Lung (tissue), 12 donors: ENCODE measurements around the gene DDX56. TPM values are rescaled to one million over a fixed set of nuclear protein-coding genes. Genes with fewer than 3 reads are reported as not detected.
A peak's percentile ranks its signal among the peaks of the same experiment; 100 is the strongest.

Experiments
- ATAC-seq: fragments of 200-7000 bp; cut with Tn5 transposase; one replicate; pipeline ENCODE4 v1.9.1; 2020; ENCODE audit warnings: moderate number of reproducible peaks; ENCODE audit not compliant: insufficient read depth, low FRiP score
- DNase-seq, 3 donors: peaks; one replicate each; pipeline ENCODE4 v3.0.0-alpha.2; 2013 to 2017
- H3K27ac ChIP-seq, 2 donors: one replicate each; pipeline ENCODE4 v1.5.1; 2013; ENCODE audit warnings: mild to moderate bottlenecking in 2 of 2, moderate library complexity in 2 of 2, control low read depth in 1 of 2, inconsistent platforms in 1 of 2, low read depth in 1 of 2, low read length in 1 of 2
- H3K27me3 ChIP-seq, 3 donors: one replicate each; pipeline ENCODE4 v1.5.1; 2013; ENCODE audit warnings: low read length in 2 of 3; ENCODE audit not compliant: control insufficient read depth in 3 of 3, insufficient read depth in 3 of 3
- H3K36me3 ChIP-seq, 4 donors: one replicate each; pipeline ENCODE4 v1.5.1; 2013; ENCODE audit warnings: low read length in 4 of 4, mild to moderate bottlenecking in 1 of 4, moderate library complexity in 1 of 4; ENCODE audit not compliant: control insufficient read depth in 4 of 4, insufficient read depth in 4 of 4
- H3K4me1 ChIP-seq, 5 donors: one replicate each; pipeline ENCODE4 v1.5.1; 2013; ENCODE audit warnings: low read length in 5 of 5, mild to moderate bottlenecking in 2 of 5, moderate library complexity in 1 of 5; ENCODE audit not compliant: control insufficient read depth in 5 of 5, insufficient read depth in 5 of 5
- H3K4me3 ChIP-seq: one replicate; pipeline ENCODE4 v1.5.1; 2013; ENCODE audit warnings: mild to moderate bottlenecking, control low read depth, moderate library complexity
- H3K9ac ChIP-seq, 2 donors: one replicate each; pipeline ENCODE4 v1.5.1; 2013; ENCODE audit warnings: low read length in 2 of 2, control low read depth in 1 of 2; ENCODE audit not compliant: insufficient read depth in 1 of 2
- H3K9me3 ChIP-seq, 4 donors: one replicate each; pipeline ENCODE4 v1.5.1; 2013; ENCODE audit warnings: low read length in 3 of 4, mild to moderate bottlenecking in 1 of 4, moderate library complexity in 1 of 4; ENCODE audit not compliant: control insufficient read depth in 4 of 4, insufficient read depth in 3 of 4
- CTCF ChIP-seq: IDR thresholded peaks from 2 replicates; pipeline ENCODE4 v1.5.1; 2012; ENCODE audit warnings: mild to moderate bottlenecking; ENCODE audit errors: control extremely low read depth, extremely low read depth
- WGBS, 2 donors: extraction: QIAGEN DNeasy Blood & Tissue Kit; methylation state at CpG; one replicate each; pipeline ENCODE4 v1.1.7; 2013; 5-methylcytosine and 5-hydroxymethylcytosine counted together
- polyA plus RNA-seq, 2 donors: library from polyadenylated mRNA; stranded (reverse); fragments of 200-250 nt; gene quantifications; one replicate each; pipeline ENCODE4 v1.2.1, GENCODE V29; 2013
- total RNA-seq, 2 donors: library from RNA; depleted of rRNA in 1 of 2; stranded (reverse); fragments of >200 nt in 1 of 2; gene quantifications; one replicate each; pipeline ENCODE4 v1.2.1, GENCODE V29; 2014 to 2021
- donor health status: control.
- donor health status: control.
- donor health status: Bipolar disorder and iron deficiency.
- donor health status: healthy.
- donor health status: DM: yes; HTN: yes; CAD: no.

The DDX56 gene
- total and polyA plus RNA-seq, 4 donors, result 45.9 to 67.5 (median 58.2) TPM

GRCh38 chr7:44617225-44617890, 43.6 kb upstream of the DDX56 start:
- Histone ChIP-seq H3K27me3 (no peaks in the 10 kb centered on the region), H3K9me3 (no peaks in the 10 kb centered on the region), H3K9ac (no peak overlapping the region), H3K36me3 (peaks cover 0 to 7% (median under 1%) of the 10 kb centered on the region in 4 donors), H3K4me3 (no peak overlapping the region), H3K4me1 (peaks cover 0 to 27% (median 8%) of the 10 kb centered on the region in 5 donors), H3K27ac (peak overlapping the region in 1 of 2 donors; percentile 40)
- ATAC-seq (no peak), DNase-seq (no peak)
- no peak for TF ChIP-seq CTCF
- WGBS, 2 donors, result 85 to 92% methylated on average over 2 of the region's 2 CpGs

- Histone ChIP-seq H3K27ac (no peak overlapping the region), H3K4me3 (no peak overlapping the region), H3K36me3 (peaks cover 0 to 7% (median under 1%) of the 10 kb centered on the region in 4 donors), H3K4me1 (peaks cover 0 to 27% (median 0%) of the 10 kb centered on the region in 5 donors), H3K9me3 (no peaks in the 10 kb centered on the region), H3K27me3 (no peaks in the 10 kb centered on the region), H3K9ac (no peak overlapping the region)
- no peak for TF ChIP-seq CTCF
- 95 to 97% methylated on average over 12 of the region's 12 CpGs for WGBS, 2 donors
- DNase-seq, result no peak
- no peak for ATAC-seq
These were observed 42.8 kb upstream of the DDX56 start for GRCh38 chr7:44616545-44616944.

GRCh38 chr7:44615793-44616192, 42.1 kb upstream of the DDX56 start:
- Histone ChIP-seq H3K27ac (peak overlapping the region; percentile 22 to 24), H3K9me3 (no peaks in the 10 kb centered on the region), H3K4me1 (peaks cover 0 to 27% (median 0%) of the 10 kb centered on the region in 5 donors), H3K36me3 (peaks cover 0 to 7% (median under 1%) of the 10 kb centered on the region in 4 donors), H3K9ac (no peak overlapping the region), H3K4me3 (no peak overlapping the region), H3K27me3 (no peaks in the 10 kb centered on the region)
- WGBS, 2 donors, result 92 to 94% methylated on average over 5 of the region's 5 CpGs
- DNase-seq, result no peak
- TF ChIP-seq CTCF, result no peak
- no peak for ATAC-seq
